MV-4-11 (cell line): ENCODE measurements around the gene UBE2G2.

Experiments
- DNase-seq: peaks from one replicate; lab custom pipeline; 2025; lab: John Stamatoyannopoulos, UW

The UBE2G2 gene

GRCh38 chr21:44749759-44750674 is 51.6 kb downstream of the UBE2G2 start:
- no peak for DNase-seq

- DNase-seq: no peak
Measured at GRCh38 chr21:44749116-44749758, 52.4 kb downstream of the UBE2G2 start.

DNA sequence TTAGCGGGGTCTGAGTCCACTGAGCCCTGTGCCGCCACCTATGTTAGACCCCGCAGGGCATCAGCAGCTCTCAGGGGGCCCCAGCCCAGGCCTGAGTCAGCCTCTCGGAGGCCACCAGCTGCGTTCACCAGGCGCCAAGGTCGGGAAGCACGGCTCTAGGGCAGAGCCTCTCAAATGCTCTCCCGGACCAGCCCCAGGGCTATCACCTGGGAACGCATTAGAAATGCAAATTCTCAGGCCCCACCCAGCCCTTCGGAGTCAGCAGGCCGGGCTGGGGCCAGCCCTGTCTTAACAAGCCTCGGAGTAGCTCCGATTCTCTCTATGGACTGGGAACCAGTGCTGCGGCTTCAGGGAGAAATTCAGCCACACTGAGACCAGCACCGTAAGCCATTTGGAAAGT is 53.0 kb downstream of the UBE2G2 start:
- DNase-seq: no peak

GRCh38 chr21:44742418-44743153 is 59.0 kb downstream of the UBE2G2 start:
- peak; percentile 16 for DNase-seq

DNA sequence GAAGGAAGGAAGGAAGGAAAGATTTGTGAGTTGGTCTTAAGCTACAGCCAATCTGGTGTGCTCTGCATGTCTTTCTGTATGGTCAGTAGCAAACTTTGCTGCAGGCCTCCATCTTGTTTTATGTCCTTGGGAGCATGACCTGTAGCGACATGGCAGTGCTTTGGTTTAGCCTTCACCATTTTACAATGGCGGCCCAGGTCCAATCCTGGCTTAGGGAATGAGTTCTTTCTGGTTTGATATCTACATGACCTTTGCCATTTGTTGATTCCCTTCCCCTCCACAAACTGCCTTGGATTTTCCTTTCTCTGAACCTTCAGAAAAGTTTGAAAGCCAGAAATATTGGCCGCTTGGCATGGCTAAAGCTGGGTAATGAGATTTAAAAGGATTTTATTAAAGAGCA is 59.7 kb downstream of the UBE2G2 start:
- DNase-seq: no peak

- no peak for DNase-seq
Measured at GRCh38 chr21:44740742-44741141, 60.9 kb downstream of the UBE2G2 start.

- peak; percentile 20 for DNase-seq
Measured at GRCh38 chr21:44739316-44739715, 62.3 kb downstream of the UBE2G2 start.

- no peak for DNase-seq
Measured at GRCh38 chr21:44738621-44739020, 63.0 kb downstream of the UBE2G2 start.

DNA sequence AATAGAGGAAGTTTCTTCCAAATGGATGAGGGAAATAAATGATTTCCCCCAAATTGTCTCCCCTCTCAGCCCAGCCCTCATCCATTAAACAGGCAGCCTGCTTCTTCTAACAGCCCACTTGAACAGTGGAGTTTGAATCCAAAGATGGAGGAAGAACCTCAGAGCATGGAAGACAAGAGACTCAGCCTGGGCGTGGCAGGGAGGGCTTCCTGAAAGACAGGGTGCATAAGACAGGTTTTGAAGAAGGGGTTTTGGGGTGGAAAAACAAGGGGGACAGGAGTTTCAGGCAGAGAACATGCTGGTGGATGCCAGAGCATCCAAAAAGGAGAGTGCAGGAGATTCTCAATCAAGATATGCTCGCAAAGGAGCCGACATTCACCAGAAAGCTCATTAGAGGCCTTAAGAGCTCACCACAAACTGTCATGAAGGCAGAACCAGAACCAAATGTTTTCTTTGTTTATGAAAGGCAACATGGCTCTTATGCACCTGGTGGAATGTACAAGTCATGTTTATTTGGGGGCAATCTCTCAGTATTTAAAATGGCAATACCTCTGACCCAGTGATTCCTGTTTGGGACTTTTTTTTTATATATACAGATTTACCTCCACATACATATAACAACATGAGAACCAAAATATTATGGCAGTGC is 63.8 kb downstream of the UBE2G2 start:
- no peak for DNase-seq

DNA sequence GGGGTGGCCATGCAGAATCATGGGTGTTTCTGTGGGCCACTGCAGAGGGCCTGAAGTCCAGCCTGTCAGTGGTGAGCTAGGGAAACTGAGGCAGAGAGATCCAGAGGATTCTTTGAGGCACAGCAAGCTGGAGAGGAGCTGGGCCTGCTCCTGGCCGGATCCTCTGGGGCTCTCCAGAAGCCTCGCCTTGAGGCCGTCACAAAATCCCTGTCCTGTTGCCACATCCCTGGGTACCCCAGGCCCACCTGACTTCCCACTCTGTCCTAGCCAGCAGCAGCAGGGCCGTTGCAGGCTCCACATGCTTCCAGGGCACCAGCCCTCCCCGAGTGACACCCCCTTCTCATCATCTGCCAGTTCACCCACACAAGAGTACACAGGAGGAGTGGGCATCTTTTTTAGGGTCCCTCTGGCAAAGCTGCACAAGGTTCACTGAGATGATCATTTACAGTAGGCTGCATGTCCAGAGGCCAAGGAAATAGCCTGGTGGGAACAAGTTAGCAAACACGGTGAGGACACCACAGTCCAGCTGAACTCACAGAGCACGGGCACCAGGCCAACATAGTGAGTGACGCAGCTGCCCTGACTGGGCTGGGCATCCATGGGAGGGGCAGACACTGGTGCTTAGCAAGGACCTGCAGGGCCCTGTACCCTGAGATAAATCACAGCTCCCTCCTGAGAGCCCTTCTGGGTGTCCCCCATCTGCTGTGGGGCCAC is 65.2 kb downstream of the UBE2G2 start:
- DNase-seq: no peak

GRCh38 chr21:44735821-44736220 is 65.8 kb downstream of the UBE2G2 start:
- no peak for DNase-seq

- DNase-seq: no peak
Measured at GRCh38 chr21:44734841-44735240, 66.8 kb downstream of the UBE2G2 start.

GRCh38 chr21:44734026-44734745 is 67.4 kb downstream of the UBE2G2 start:
- peak; percentile 66 for DNase-seq

- no peak for DNase-seq
Measured at GRCh38 chr21:44732956-44733355, 68.7 kb downstream of the UBE2G2 start.

DNA sequence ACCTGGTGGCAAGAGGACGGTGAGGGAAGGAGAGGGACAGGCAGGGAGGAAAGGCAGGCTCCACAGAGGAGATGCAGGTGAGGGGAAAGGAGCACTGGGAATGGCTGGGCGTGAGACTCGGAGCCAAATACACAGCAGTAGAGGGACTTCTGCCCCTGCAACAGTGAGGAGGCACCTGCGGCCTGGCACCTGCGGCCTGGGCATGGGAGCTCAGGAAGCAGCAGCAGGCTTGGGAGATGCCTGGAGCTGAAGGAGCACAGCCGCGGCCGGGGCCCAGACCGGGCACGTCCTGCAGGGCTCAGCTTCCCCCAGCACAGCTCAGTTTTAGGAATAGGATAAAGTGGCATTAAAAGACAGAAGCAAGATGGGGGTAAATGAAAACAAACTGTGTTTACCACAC is 69.4 kb downstream of the UBE2G2 start:
- no peak for DNase-seq

DNA sequence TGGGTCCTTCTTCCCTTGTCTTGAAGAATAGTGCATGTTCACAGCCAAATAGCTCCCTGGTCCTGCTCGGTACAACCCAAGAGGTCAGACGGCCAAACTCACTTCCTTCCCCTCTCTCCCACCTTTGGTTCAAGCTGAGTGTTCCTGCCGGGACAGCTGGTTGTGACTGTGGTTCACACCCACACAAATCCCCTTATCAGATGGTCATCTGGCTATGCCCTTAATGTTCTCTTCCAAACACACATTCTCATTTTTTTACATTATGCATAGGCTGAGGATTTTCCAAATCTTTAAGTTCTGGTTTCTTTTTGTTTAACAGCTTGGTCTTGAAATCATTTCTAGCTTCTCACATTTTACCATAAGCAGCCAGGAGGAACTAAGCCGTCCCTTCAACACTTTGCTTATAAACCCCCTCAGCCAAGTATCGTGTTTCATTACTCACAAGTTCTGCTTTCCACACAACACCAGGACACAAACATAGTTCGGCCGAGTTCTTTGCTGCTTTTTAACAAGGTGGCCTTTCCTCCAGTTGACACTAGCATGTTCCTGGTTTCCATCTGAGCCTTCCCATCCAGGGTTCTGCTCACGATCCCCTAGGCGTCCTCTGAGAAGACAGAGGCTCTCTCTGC is 70.6 kb downstream of the UBE2G2 start:
- peak; percentile 66 for DNase-seq

GRCh38 chr21:44730028-44730395 is 71.6 kb downstream of the UBE2G2 start:
- DNase-seq: no peak

DNA sequence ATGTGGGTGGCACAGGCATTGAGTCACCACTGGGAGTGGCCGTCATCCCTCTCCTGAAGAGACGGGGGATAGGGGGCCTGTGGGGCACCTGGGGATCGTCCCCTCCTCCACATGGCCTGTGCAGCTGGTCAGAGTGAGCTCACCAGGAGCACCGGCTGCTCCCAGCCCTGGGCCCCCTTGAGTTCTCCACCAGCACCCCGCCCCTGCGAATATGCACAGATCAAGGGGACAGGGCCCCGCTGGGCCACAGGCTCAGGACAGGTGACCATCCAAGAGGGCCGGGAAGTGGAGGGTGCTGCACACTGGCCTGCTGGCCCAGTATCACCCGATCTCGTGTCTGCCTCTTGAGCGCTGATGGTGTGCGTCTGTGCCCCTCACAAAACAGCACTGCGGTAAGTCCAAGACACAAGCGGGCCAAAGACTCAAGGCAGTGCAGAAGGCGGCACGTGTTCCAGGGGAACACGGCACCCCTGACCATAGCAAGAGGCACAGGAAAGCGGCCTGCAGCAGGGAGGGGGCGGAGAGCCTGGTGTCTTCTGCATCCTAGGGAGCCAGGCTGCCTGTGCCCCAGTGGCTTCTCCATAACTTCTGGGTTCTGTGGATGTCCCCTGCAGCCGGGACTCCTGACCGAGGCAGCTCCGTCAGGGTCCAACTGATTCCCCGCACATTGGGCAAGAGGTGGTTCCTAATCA is 72.1 kb downstream of the UBE2G2 start:
- DNase-seq: no peak

DNA sequence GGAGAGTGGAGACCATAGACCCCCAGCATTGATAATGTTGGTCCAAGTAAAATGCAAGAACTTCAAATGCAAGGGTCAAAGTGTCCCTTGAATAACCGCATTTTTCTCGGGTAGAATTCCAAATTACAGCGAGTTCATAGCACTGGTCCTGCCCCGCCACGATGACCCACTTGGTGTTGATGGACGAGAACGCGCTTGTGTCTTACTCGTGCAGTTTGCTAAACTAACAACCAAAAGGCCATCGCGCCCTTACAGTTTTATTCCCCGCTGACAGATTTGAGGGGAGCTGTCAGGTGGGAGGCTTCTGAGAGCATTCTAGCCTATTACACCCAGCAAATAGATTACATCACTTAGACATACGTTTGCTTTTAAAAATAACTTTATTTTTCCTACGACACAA is 72.9 kb downstream of the UBE2G2 start:
- DNase-seq: no peak

DNA sequence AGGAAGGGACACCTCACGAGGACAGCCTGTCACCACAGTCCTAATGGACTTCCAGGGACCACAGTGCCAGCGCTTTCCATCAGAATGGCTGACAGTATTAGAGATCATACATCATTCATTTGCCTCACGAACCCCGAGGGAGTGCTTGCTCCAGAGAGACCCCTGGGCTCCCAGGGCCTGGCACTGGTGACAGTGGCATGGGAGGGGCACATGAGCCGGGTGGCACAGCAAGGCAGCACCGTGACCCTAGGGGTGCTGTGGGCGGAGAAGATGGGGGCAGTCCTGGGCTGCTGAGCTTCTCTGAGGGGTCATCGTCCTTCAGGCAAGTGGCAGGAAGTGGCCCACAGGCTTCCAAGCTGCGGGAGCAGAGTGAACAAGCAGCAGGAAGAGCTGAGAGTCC is 73.9 kb downstream of the UBE2G2 start:
- DNase-seq: no peak
